ENCODE data around the gene SNX24.

SNX24 gene

GRCh38 chr5:123014689-123015088, 169.3 kb downstream of the SNX24 start:
- H3K36me3 ChIP-seq (ENCODE audit: control insufficient read depth, insufficient read depth, low read length): no peaks in the 10 kb centered on the region
- no peaks in the 10 kb centered on the region for H3K27me3 ChIP-seq (replicated peaks; ENCODE audit: control insufficient read depth, insufficient read depth, low read length)
- DNase-seq (ENCODE audit: extremely low read depth, insufficient read length): no peak
- TF ChIP-seq CTCF (IDR thresholded peaks at IDR 0.05; ENCODE audit: insufficient read depth, low read length, poor library complexity, severe bottlenecking): no peak
- H3K4me3 ChIP-seq (replicated peaks; ENCODE audit: low read depth, low read length): no peak overlapping the region

- no peaks in the 10 kb centered on the region; the same call in 1 of the 2 replicates for H3K27me3 ChIP-seq (replicated peaks; ENCODE audit: control insufficient read depth, insufficient read depth, low read length)
- DNase-seq (ENCODE audit: extremely low read depth, insufficient read length): no peak
- no peaks in the 10 kb centered on the region for H3K36me3 ChIP-seq (ENCODE audit: control insufficient read depth, insufficient read depth, low read length)
- no peak for TF ChIP-seq CTCF (IDR thresholded peaks at IDR 0.05; ENCODE audit: insufficient read depth, low read length, poor library complexity, severe bottlenecking)
- no peak overlapping the region for H3K4me3 ChIP-seq (replicated peaks; ENCODE audit: low read depth, low read length)
Observed at GRCh38 chr5:123028222-123028621, 182.8 kb downstream of the SNX24 start.

DNA sequence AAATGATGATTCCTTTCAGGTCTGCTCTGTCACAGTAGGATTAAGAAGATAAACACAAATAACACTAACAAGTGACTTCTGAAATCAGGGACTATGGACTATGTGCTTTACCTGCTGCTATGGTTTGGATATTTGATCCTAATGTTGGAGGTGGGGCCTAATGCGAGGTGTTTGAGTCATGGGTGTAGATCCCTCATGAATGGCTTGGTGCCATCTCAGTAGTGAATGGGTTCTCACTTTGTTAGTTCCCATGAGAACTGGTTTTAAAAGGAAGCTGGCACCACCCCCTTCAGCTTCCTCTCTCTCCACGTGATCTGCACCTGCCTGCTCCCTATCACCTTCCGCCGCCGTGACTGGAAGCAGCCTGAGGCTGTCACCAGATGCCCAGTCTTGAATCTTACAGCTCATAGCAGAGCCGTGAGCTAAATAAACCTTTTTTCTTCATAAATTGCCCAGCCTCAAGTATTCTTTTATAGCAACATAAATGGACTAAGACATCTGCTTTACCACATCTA, 187.8 kb downstream of the SNX24 start:
- H3K4me3 ChIP-seq (replicated peaks; ENCODE audit: low read depth, low read length): no peak overlapping the region
- no peak for TF ChIP-seq CTCF (IDR thresholded peaks at IDR 0.05; ENCODE audit: insufficient read depth, low read length, poor library complexity, severe bottlenecking)
- DNase-seq (ENCODE audit: extremely low read depth, insufficient read length): no peak
- peaks cover 2% of the 10 kb centered on the region for H3K27me3 ChIP-seq (replicated peaks; ENCODE audit: control insufficient read depth, insufficient read depth, low read length)
- no peaks in the 10 kb centered on the region for H3K36me3 ChIP-seq (ENCODE audit: control insufficient read depth, insufficient read depth, low read length)

DNA sequence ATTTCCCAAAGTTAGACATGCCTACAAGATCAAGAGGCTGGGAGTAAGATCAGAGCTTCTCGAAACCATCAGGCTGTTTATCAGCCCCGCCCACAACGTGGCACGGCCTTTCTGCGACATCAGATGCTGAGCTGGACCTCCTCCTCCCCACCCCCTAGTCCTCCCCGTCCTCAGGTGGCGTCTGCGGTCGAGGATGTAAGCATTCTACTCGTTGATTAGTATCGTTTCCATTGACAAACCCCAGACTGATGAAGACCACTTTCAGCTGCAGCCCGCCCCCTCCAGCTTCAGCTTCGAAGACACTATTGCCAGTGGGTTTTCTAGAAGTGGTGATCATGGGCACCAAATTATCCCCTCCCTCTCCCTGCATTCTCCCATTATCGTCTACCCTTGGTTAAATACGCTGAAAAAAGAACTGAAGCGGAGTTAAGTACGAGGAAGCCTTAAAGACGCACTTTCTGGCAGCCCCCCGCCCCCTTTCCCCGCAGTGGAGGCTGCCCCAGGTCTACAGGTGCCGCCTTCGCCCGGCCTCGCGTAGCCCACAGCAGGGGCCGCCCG, 190.0 kb downstream of the SNX24 start:
- Histone ChIP-seq H3K36me3 (ENCODE audit: control insufficient read depth, insufficient read depth, low read length) (no peaks in the 10 kb centered on the region), H3K4me3 (replicated peaks; ENCODE audit: low read depth, low read length) (peak overlapping the region; percentile 63), H3K27me3 (replicated peaks; ENCODE audit: control insufficient read depth, insufficient read depth, low read length) (peaks cover 2% of the 10 kb centered on the region)
- peak; percentile 32 for DNase-seq (ENCODE audit: extremely low read depth, insufficient read length)
- no peak for TF ChIP-seq CTCF (IDR thresholded peaks at IDR 0.05; ENCODE audit: insufficient read depth, low read length, poor library complexity, severe bottlenecking)

DNA sequence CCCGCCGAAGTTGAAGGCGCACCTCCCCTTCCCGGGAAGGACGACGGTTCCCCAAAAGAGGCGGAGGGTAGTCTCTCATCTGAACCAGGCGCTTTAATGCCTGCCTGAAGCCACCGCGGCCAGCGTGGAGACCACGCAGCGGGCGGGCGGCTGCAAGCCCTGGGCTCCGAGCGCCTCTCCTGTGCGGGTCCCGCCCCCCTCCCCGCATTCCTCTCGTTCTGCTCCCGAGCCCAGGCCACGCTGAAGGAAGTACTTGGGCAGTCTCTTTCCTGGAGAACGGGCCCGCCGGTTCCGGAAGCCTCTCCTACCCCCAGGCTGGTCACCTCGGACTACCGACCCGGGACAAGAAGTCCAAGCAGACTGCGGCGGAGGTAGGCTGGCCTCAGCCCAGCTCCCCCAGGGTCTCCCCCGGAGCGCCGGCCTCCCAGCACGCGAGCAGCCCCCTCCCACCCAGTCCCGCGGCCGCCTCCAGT, 190.5 kb downstream of the SNX24 start:
- TF ChIP-seq CTCF (IDR thresholded peaks at IDR 0.05; ENCODE audit: insufficient read depth, low read length, poor library complexity, severe bottlenecking): no peak
- peak; percentile 16 for DNase-seq (ENCODE audit: extremely low read depth, insufficient read length)
- Histone ChIP-seq H3K4me3 (replicated peaks; ENCODE audit: low read depth, low read length) (peak overlapping the region; percentile 63), H3K36me3 (ENCODE audit: control insufficient read depth, insufficient read depth, low read length) (no peaks in the 10 kb centered on the region), H3K27me3 (replicated peaks; ENCODE audit: control insufficient read depth, insufficient read depth, low read length) (peaks cover 2% of the 10 kb centered on the region)

Data from GM06990 (cell line).